Right cardiac atrium (tissue), 5 donors: ENCODE data around the gene AP3S2. TPM values are rescaled to one million over a fixed set of nuclear protein-coding genes. Genes with fewer than 3 reads are reported as not detected.
A peak's percentile ranks its signal among the peaks of the same experiment; 100 is the strongest.
"Not testable (repeated sequence)": the region's sequence is repeated elsewhere in the genome, so short reads cannot be mapped to it uniquely, and the experiment has no call there.

Experiments used
- ATAC-seq, 2 donors: fragments of 200-7000 bp; cut with Tn5 transposase; one replicate each; pipeline versions ENCODE4 v1.8.0 to v1.9.1; 2020; ENCODE audit warnings: moderate library complexity in 2 of 2, mild to moderate bottlenecking in 1 of 2
- DNase-seq, 3 donors: peaks; one replicate each; pipeline ENCODE4 v3.0.0-alpha.2; 2020
- H3K27ac ChIP-seq: one replicate; pipeline ENCODE4 v1.5.1; 2013; ENCODE audit warnings: mild to moderate bottlenecking, low read length, control low read depth, moderate library complexity
- H3K27me3 ChIP-seq: one replicate; pipeline ENCODE4 v1.6.1; 2013; ENCODE audit not compliant: control insufficient read depth, insufficient read depth
- H3K4me1 ChIP-seq: one replicate; pipeline ENCODE4 v1.6.1; 2013; ENCODE audit warnings: low read length; ENCODE audit not compliant: control insufficient read depth, insufficient read depth
- H3K4me3 ChIP-seq: one replicate; pipeline ENCODE4 v1.5.1; 2013; ENCODE audit warnings: low read length, control low read depth
- H3K9me3 ChIP-seq: one replicate; pipeline ENCODE4 v1.6.1; 2013; ENCODE audit warnings: low read length; ENCODE audit not compliant: control insufficient read depth
- WGBS: extraction: QIAGEN DNeasy Blood & Tissue Kit; methylation state at CpG from one replicate; pipeline ENCODE4 v1.1.7; 2013; 5-methylcytosine and 5-hydroxymethylcytosine counted together
- intact Hi-C, 4 donors: fragments of 100-400 bp; cut with DNase I; formaldehyde crosslinking; loops; one replicate each; pipeline versions ENCODE4 v1.11.0 to v1.14.0; 2022 to 2023
- polyA plus RNA-seq: library from polyadenylated mRNA; stranded (reverse); fragments of 200-250 nt; gene quantifications from one replicate; pipeline ENCODE4 v1.2.3, GENCODE V29; 2013
- total RNA-seq, 4 donors: library from RNA; stranded (reverse); fragmentation: NEBNext Ultra II Directional; extraction: Animal tissue kit (Norgen Biotek cat#: 25700); gene quantifications; one replicate each; pipeline ENCODE4 v1.2.1, GENCODE V29; 2021
- donor health status: healthy with polysubstance abuse.
- donor health status: DM: no; HTN: yes; CAD: no.
- donor health status: DM: no; HTN: no; CAD: no.
- donor health status: DM: no; HTN: yes; CAD: no; lungs with severe emphysema.
- donor health status: DM: yes; HTN: yes; CAD: no.

The AP3S2 gene
- total and polyA plus RNA-seq, 5 donors, result 28.8 to 42.6 (median 40.2) TPM

DNA sequence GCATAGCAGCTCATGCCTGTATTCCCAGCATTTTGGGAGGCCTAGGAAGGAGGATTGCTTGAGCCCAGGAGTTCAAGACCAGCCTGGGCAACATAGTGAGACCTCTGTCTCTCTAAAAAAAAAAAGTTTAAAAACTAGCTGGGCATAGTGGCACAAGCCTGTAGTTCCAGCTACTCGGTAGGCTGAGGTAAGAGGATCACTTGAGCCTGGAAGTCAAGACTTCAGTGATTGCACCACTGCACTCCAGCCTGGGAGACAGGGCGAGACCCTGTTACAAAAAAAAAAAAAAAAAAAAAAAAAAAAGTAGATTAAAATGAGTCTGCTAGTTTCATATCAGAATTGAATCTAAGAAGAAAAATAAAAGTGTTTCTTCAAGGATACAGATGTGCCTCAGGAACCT, 46.7 kb downstream of the AP3S2 start:
- intact Hi-C loops, result no loop called here
- H3K27ac ChIP-seq, result no peak overlapping the region
- no peak overlapping the region for H3K4me3 ChIP-seq
- no peaks in the 10 kb centered on the region for H3K27me3 ChIP-seq
- H3K9me3 ChIP-seq, result no peaks in the 10 kb centered on the region
- ATAC-seq (no peak), DNase-seq (no peak)
- 86% methylated on average over 2 of the region's 2 CpGs for WGBS
- no peaks in the 10 kb centered on the region for H3K4me1 ChIP-seq

DNA sequence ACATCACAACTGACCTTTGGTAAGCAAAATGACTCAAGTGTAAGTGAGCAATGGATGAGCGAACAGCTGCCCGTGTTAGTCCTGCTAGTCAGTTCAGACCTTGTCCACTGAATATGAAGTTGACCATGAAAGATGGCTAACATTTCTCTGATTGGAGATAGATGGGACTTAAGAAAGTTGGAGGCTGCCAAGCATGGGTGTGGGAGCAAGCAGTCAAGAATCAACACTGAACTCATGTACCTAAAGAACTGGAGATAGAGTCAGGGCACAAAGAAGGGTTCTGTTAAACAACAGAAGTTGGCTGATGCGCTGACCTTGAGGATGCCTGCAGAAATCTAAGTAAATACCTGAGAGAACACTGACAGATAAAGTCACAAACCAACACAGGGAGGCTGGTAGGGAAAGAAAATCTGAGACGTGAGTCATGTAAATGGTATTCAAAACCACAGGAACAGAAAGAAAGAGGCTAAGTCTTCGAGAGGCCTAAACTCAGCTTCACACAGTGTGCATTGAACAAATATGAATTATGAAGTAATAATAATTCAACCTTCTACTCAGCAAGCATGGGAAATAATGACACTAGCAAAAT, 48.4 kb downstream of the AP3S2 start:
- no peaks in the 10 kb centered on the region for H3K27me3 ChIP-seq
- 87% methylated on average over 5 of the region's 5 CpGs for WGBS
- H3K27ac ChIP-seq, result no peak overlapping the region
- H3K4me3 ChIP-seq, result no peak overlapping the region
- no peak for DNase-seq
- no peaks in the 10 kb centered on the region for H3K4me1 ChIP-seq
- H3K9me3 ChIP-seq, result no peaks in the 10 kb centered on the region
- ATAC-seq, result no peak
- intact Hi-C loops, result no loop called here

DNA sequence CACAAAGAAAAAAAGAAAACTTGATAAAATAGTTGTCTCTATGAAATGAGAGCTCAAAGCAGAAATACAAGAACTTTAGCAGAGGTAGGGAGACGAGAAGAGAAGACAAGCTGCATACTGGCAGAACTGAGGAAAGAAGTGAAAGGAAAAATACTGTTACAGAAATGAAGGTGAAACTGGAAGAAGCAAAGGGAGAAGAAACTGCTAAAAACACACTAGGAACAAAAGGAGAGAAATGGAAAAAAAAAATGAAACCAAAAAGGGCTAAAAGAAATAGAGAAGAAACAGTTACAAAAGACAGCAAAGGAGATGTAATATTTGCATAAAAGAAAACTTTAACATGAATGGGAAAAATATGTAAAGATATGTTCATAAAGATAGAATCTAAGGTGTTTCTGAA, 51.8 kb downstream of the AP3S2 start:
- no peaks in the 10 kb centered on the region for H3K4me1 ChIP-seq
- no peak overlapping the region for H3K4me3 ChIP-seq
- no peaks in the 10 kb centered on the region for H3K9me3 ChIP-seq
- DNase-seq, result no peak
- H3K27ac ChIP-seq, result no peak overlapping the region
- intact Hi-C loops, result no loop called here
- WGBS, result 92% methylated on average over 1 of the region's 1 CpG
- ATAC-seq, result no peak
- H3K27me3 ChIP-seq, result no peaks in the 10 kb centered on the region

DNA sequence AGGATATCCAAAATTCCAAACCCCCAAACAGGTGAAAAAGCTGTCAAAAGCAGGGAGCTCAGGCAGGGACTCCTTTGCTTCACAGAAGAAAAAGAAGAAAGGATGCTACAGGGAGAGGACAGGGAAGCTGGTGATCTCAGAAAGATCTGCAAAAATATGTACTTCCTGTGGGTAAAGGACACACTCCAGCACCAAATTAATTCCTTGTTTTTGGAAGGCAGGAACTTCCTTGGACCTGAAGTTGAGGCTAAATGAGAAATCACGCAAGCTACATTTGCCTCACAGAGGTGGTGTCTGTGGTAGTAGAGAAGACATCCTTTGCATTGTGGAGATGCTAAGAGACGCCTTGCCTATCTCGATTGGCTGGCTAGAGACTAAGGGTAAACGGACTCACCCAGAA, 52.5 kb downstream of the AP3S2 start:
- 84% methylated on average over 4 of the region's 4 CpGs for WGBS
- Histone ChIP-seq H3K4me1 (no peaks in the 10 kb centered on the region), H3K9me3 (no peaks in the 10 kb centered on the region), H3K4me3 (no peak overlapping the region), H3K27ac (no peak overlapping the region), H3K27me3 (no peaks in the 10 kb centered on the region)
- no peak for ATAC-seq
- intact Hi-C loops, result no loop called here
- DNase-seq, result no peak

DNA sequence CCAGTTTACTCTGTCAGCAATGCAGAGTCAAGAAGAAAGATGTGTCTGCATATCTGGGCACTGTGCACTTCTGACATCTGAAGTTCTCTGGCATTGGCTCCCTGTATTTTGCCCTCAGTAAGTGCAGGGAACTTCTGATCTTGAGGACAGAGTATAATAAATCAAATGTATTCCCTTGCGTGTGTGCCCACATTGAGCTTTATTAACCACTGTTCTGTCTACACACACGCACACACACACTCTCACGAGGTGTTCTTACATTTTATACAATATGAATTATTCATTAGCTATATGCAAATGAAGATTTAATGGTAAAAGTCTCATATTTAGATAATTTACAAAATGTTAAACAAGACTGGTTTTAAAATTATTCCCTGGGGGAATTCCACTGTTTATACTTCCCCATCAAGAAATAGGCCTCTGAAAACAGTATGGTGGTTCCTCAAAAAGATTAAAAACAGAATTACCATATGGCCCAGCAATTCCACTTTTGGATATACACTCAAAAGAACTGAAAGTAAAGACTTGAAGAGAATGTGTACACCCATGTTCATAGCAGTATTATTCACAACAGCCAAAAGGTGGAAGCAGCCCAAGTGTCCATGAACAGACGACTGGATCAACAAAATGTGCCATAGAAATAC, 54.5 kb downstream of the AP3S2 start:
- Histone ChIP-seq H3K27me3 (no peaks in the 10 kb centered on the region), H3K4me1 (peaks cover 2% of the 10 kb centered on the region), H3K4me3 (no peak overlapping the region), H3K27ac (no peak overlapping the region), H3K9me3 (no peaks in the 10 kb centered on the region)
- WGBS, result 90% methylated on average over 4 of the region's 4 CpGs
- DNase-seq (no peak), ATAC-seq (no peak)
- intact Hi-C loops, result no loop called here

DNA sequence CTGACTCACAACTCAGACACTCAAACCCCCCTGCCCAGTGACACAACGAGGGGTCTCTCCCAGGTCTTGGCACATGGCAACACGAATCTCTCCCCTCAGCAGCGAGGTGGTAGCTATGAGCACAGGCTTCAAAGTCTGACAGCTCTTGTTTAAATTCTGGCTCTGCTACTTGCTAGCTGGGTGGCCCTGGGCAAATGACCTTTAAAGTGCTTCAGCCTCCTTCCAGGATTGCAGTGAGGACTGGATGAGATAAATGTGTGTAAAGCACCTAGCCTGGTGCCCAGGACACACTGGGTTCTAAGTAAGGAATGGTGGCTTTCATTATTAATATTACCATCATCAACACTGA, 56.0 kb downstream of the AP3S2 start:
- Histone ChIP-seq H3K27ac (no peak overlapping the region), H3K9me3 (no peaks in the 10 kb centered on the region), H3K4me1 (peaks cover 2% of the 10 kb centered on the region), H3K27me3 (no peaks in the 10 kb centered on the region), H3K4me3 (no peak overlapping the region)
- intact Hi-C loops, result no loop called here
- 68% methylated on average over 3 of the region's 3 CpGs for WGBS
- DNase-seq, result no peak
- no peak for ATAC-seq

DNA sequence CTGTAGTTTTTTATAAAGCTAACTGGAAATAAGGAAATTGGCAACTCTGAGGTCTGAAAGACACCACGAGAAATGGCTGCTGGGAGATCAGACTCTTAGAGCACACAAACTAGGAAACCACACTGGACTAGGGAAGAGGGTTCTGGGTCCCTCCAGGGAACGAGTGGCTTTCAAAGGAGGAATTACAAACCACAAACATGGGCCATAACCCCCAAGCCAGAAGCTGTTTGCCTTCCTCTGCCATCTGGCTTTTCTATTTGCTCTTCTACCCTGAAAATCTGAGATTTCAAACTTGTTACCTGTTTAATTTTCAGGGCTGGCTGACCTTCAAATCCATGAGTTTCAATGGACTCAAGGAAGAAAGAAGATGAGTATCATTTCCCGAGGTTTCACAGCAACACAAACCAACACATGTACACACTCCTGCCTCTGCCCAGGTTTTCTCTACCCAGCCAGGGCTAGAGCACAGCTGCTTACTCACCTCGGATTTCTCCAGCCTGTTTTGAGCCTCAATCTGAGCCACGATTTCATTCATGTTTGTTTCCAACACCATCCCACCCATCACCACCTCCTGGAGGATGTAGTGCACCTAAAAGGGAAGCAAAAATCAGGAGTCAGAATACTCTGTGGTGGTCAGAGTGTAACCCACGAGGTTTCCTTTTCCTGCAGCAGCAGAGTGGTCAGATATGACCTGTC, 56.5 kb downstream of the AP3S2 start:
- peaks cover 2% of the 10 kb centered on the region for H3K4me1 ChIP-seq
- DNase-seq, result no peak
- H3K27ac ChIP-seq, result peak overlapping the region; percentile 2
- ATAC-seq, result peak in 1 of 2 donors; percentile 32
- no peaks in the 10 kb centered on the region for H3K27me3 ChIP-seq
- no peak overlapping the region for H3K4me3 ChIP-seq
- WGBS, result 53% methylated on average over 6 of the region's 6 CpGs
- intact Hi-C loops, result no loop called here
- no peaks in the 10 kb centered on the region for H3K9me3 ChIP-seq

DNA sequence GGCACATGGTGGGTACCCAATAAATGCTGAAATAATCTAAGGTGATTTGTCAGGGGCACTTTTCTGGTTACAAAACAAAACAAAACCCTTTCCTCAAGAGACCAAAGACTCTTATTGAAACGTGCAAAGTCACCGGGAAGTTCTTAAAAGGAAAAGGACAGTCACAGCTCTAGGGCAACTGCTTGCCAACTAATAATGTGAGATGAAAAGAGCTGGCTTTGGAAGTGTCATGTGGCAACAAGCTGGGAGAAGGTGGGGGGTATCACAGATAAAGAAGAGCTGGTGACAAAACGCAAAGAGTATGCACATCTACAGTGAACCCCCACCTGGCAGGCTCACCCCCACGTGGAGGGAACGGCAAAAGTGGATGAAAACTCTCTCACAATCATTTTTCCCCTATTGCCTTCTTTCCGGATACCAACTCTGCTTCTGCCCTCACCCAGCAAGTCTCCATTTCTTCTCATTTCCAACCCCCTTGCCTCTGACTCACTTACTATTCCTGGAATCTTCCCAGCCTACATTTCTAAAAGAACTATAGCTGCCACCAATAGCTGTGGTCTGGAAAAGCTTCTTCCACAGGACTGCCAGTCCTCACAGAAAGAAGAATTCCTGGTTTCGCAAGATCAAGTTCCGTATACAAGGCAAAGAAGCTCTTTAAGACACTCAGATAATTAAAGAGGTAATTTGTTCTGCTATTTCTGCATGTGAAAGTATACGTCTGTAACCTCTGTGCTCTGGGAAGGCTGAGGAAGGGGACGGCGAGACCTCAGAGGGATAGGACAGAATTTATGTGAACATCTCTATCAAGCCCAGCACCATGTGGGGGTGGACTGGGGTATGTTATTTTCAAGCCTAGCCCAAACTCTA, 57.3 kb downstream of the AP3S2 start:
- H3K9me3 ChIP-seq, result no peaks in the 10 kb centered on the region
- no peaks in the 10 kb centered on the region for H3K27me3 ChIP-seq
- ATAC-seq (peak; percentile 63 to 69), DNase-seq (no peak)
- peaks cover 2% of the 10 kb centered on the region for H3K4me1 ChIP-seq
- H3K27ac ChIP-seq, result peak overlapping the region; percentile 27
- no peak overlapping the region for H3K4me3 ChIP-seq
- intact Hi-C loops, result no loop called here
- 53% methylated on average over 11 of the region's 11 CpGs for WGBS

DNA sequence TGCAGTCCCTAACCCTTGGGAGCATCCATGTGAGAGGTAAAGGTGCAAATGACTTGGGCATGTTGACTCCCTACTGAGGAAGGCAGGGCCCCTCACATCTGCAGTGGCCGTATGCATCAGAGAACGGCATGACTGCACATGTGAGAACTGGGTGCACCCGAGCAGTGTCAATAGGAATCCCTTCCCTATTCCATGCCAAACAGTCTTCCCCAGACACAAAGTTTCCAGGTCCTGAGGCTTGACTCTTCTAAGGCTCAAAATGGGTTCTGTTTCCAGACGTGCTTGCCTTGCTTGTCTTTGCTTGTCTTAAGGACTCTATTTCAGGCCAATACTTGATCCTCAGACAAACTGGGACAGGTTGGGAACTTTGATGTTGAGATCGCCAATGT, 58.6 kb downstream of the AP3S2 start:
- DNase-seq, result no peak
- peaks cover 2% of the 10 kb centered on the region for H3K4me1 ChIP-seq
- H3K27ac ChIP-seq, result no peak overlapping the region
- H3K4me3 ChIP-seq, result no peak overlapping the region
- H3K9me3 ChIP-seq, result no peaks in the 10 kb centered on the region
- H3K27me3 ChIP-seq, result no peaks in the 10 kb centered on the region
- intact Hi-C loops, result no loop called here
- WGBS, result 91% methylated on average over 5 of the region's 5 CpGs
- no peak for ATAC-seq

DNA sequence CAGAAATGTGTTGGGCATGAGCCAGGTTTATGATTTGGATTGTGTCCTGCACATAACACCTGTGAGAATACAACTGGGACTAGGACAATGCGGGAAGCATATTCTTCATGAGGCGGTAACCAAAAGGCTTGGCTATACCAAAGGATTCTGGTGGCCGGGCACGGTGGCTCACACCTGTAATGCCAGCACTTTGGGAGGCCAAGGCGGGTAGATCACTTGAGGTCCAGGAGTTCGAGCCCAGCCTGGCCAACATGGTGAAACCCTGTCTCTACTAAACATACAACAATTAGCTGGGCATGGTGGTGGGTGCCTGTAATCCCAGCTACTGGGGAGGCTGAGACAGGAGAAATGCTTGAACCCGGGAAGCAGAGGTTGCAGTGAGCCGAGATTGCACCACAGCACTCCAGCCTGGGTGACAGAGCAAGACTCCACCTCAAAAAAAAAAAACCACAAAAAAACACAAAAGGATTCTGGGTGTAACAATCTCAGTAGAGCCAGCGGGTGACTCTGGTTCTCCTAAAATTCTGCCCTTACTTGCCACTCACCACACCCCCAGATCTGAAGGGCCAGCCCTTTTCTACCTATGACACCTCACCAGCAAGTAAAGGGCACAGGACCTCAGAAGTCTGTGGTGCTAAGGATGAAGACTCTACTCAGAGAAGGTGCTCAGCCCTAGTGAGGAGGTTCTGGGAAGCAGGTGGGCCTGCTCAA, 59.2 kb downstream of the AP3S2 start:
- ATAC-seq, intact Hi-C loops, DNase-seq, H3K9me3 ChIP-seq, H3K4me1 ChIP-seq, H3K4me3 ChIP-seq, H3K27ac ChIP-seq, H3K27me3 ChIP-seq: not testable (repeated sequence)
- 95% methylated on average over 9 of the region's 9 CpGs for WGBS
